Parathyroid adenoma (tissue), 2 donors: ENCODE data around the gene PPP1R13B.
"Not testable (repeated sequence)": the region's sequence is repeated elsewhere in the genome, so short reads cannot be mapped to it uniquely, and the experiment has no call there.

Experiments
- H2AFZ ChIP-seq: fragments of 300-600 bp; sonication (generic); one replicate; pipeline ENCODE4 v1.7.0; 2017; ENCODE audit warnings: antibody characterized with exemption, mild to moderate bottlenecking
- H3K27ac ChIP-seq: fragments of 300-600 bp; sonication (generic); one replicate; pipeline ENCODE4 v1.7.0; 2017
- H3K27me3 ChIP-seq: fragments of 300-600 bp; sonication (generic); one replicate; pipeline ENCODE4 v1.7.0; 2017; ENCODE audit warnings: low read length; ENCODE audit not compliant: control insufficient read depth, insufficient read depth
- H3K36me3 ChIP-seq: fragments of 300-600 bp; sonication (generic); one replicate; pipeline ENCODE4 v1.7.0; 2017; ENCODE audit warnings: low read length; ENCODE audit not compliant: control insufficient read depth, insufficient read depth
- H3K4me1 ChIP-seq: fragments of 300-600 bp; sonication (generic); one replicate; pipeline ENCODE4 v1.7.0; 2017; ENCODE audit warnings: control low read depth
- H3K4me2 ChIP-seq: fragments of 300-600 bp; sonication (generic); one replicate; pipeline ENCODE4 v1.7.0; 2017; ENCODE audit warnings: low read length
- H3K4me3 ChIP-seq: fragments of 300-600 bp; sonication (generic); one replicate; pipeline ENCODE4 v1.7.0; 2017; ENCODE audit warnings: low read depth, low read length
- H3K79me2 ChIP-seq: fragments of 300-600 bp; sonication (generic); one replicate; pipeline ENCODE4 v1.7.0; 2017; ENCODE audit warnings: control low read depth
- H3K9ac ChIP-seq: fragments of 300-600 bp; sonication (generic); one replicate; pipeline ENCODE4 v1.7.0; 2017; ENCODE audit warnings: mild to moderate bottlenecking
- H3K9me3 ChIP-seq: fragments of 300-600 bp; sonication (generic); one replicate; pipeline ENCODE4 v1.7.0; 2017; ENCODE audit warnings: low read length; ENCODE audit not compliant: control insufficient read depth
- CTCF ChIP-seq: fragments of 300-600 bp; sonication (generic); IDR thresholded peaks from one replicate; pipeline ENCODE4 v1.7.0; 2017; ENCODE audit warnings: antibody characterized with exemption, mild to moderate bottlenecking
- donor health status: primary hyperparathyroidism.

PPP1R13B gene

GRCh38 chr14:103805708-103806107 is 41.7 kb downstream of the PPP1R13B start:
- Histone ChIP-seq H3K79me2 (peaks cover 66% of the 10 kb centered on the region), H3K27me3 (no peaks in the 10 kb centered on the region), H3K4me1 (peaks cover 4% of the 10 kb centered on the region), H3K36me3 (no peaks in the 10 kb centered on the region), H3K4me2 (no peak overlapping the region), H3K9me3 (no peaks in the 10 kb centered on the region), H2AFZ (no peak overlapping the region), H3K9ac (no peak overlapping the region), H3K27ac (no peak overlapping the region), H3K4me3 (no peak overlapping the region)
- TF ChIP-seq CTCF: no peak

- Histone ChIP-seq H3K9me3 (no peaks in the 10 kb centered on the region), H3K36me3 (no peaks in the 10 kb centered on the region), H3K4me3 (no peak overlapping the region), H3K27ac (no peak overlapping the region), H3K4me1 (peaks cover 4% of the 10 kb centered on the region), H3K79me2 (peaks cover 58% of the 10 kb centered on the region), H3K27me3 (no peaks in the 10 kb centered on the region), H3K9ac (no peak overlapping the region), H2AFZ (no peak overlapping the region), H3K4me2 (no peak overlapping the region)
- no peak for TF ChIP-seq CTCF
These were observed 43.7 kb downstream of the PPP1R13B start for GRCh38 chr14:103803661-103804060.

GRCh38 chr14:103802356-103802755 is 45.0 kb downstream of the PPP1R13B start:
- peaks cover 47% of the 10 kb centered on the region for H3K79me2 ChIP-seq
- H3K9ac ChIP-seq: no peak overlapping the region

GRCh38 chr14:103801459-103801858 is 45.9 kb downstream of the PPP1R13B start:
- H3K4me2 ChIP-seq: no peak overlapping the region
- no peak overlapping the region for H2AFZ ChIP-seq
- no peak overlapping the region for H3K9ac ChIP-seq
- H3K27me3 ChIP-seq: no peaks in the 10 kb centered on the region
- H3K4me1 ChIP-seq: peaks cover 4% of the 10 kb centered on the region
- TF ChIP-seq CTCF: no peak
- no peaks in the 10 kb centered on the region for H3K9me3 ChIP-seq
- no peaks in the 10 kb centered on the region for H3K36me3 ChIP-seq
- H3K27ac ChIP-seq: no peak overlapping the region
- H3K4me3 ChIP-seq: no peak overlapping the region
- peaks cover 45% of the 10 kb centered on the region for H3K79me2 ChIP-seq

More at GRCh38 chr14:103802356-103802755, 45.0 kb downstream of the PPP1R13B start:
- Histone ChIP-seq H3K27ac (no peak overlapping the region), H3K4me1 (peaks cover 4% of the 10 kb centered on the region), H3K27me3 (no peaks in the 10 kb centered on the region), H2AFZ (no peak overlapping the region), H3K4me2 (no peak overlapping the region), H3K36me3 (no peaks in the 10 kb centered on the region), H3K4me3 (no peak overlapping the region), H3K9me3 (no peaks in the 10 kb centered on the region)
- no peak for TF ChIP-seq CTCF

- not testable (repeated sequence) for H3K4me1 ChIP-seq, H3K9me3 ChIP-seq, H3K36me3 ChIP-seq, H3K9ac ChIP-seq, H3K27me3 ChIP-seq, H3K4me2 ChIP-seq, H3K4me3 ChIP-seq, H2AFZ ChIP-seq, H3K27ac ChIP-seq
- peaks cover 31% of the 10 kb centered on the region for H3K79me2 ChIP-seq
These were observed 54.2 kb downstream of the PPP1R13B start for GRCh38 chr14:103793192-103793591.
